Colonic mucosa (tissue), 4 donors: ENCODE measurements around the gene MAP3K19. TPM values are rescaled to one million over a fixed set of nuclear protein-coding genes. Genes with fewer than 3 reads are reported as not detected.

Source experiments
- DNase-seq: peaks from one replicate; pipeline ENCODE4 v3.0.0-alpha.2; 2020
- H3K27ac ChIP-seq: fragments of 200-600 bp; one replicate; pipeline ENCODE4 v1.8.0; 2021
- H3K27me3 ChIP-seq: fragments of 200-600 bp; one replicate; pipeline ENCODE4 v1.8.0; 2021
- H3K36me3 ChIP-seq: fragments of 200-600 bp; one replicate; pipeline ENCODE4 v1.8.0; 2021
- H3K4me1 ChIP-seq: fragments of 200-600 bp; one replicate; pipeline ENCODE4 v1.8.0; 2021; ENCODE audit warnings: mild to moderate bottlenecking
- H3K4me3 ChIP-seq: fragments of 200-600 bp; one replicate; pipeline ENCODE4 v1.8.0; 2021
- H3K9ac ChIP-seq, 2 donors: one replicate each; pipeline ENCODE4 v1.7.0; 2013; ENCODE audit warnings: control low read depth in 2 of 2, low read depth in 2 of 2, low read length in 2 of 2
- H3K9me3 ChIP-seq: fragments of 200-600 bp; one replicate; pipeline ENCODE4 v1.8.0; 2021
- intact Hi-C: fragments of 100-400 bp; cut with DNase I; formaldehyde crosslinking; loops from one replicate; pipeline ENCODE4 v1.14.1; 2022
- total RNA-seq, 2 donors: library from RNA; stranded (reverse); fragmentation: NEBNext Ultra II Directional in 1 of 2; extraction: Animal tissue kit (Norgen Biotek cat#: 25700) in 1 of 2; gene quantifications; one replicate each; pipeline ENCODE4 v1.2.1, GENCODE V29; 2021
- TF ChIP-seq, protein P1 (sequence below): fragments of 200-600 bp; IDR thresholded peaks from one replicate; pipeline ENCODE4 v1.8.0; 2022; ENCODE audit warnings: antibody characterized with exemption, mild to moderate bottlenecking
- donor health status: healthy.
- donor health status: DM: no; HTN: no; CAD: no.
- donor health status: DM: no; HTN: no; CAD: no.

MAP3K19 gene
- total RNA-seq, 2 donors from 2014 or later = not detected

DNA sequence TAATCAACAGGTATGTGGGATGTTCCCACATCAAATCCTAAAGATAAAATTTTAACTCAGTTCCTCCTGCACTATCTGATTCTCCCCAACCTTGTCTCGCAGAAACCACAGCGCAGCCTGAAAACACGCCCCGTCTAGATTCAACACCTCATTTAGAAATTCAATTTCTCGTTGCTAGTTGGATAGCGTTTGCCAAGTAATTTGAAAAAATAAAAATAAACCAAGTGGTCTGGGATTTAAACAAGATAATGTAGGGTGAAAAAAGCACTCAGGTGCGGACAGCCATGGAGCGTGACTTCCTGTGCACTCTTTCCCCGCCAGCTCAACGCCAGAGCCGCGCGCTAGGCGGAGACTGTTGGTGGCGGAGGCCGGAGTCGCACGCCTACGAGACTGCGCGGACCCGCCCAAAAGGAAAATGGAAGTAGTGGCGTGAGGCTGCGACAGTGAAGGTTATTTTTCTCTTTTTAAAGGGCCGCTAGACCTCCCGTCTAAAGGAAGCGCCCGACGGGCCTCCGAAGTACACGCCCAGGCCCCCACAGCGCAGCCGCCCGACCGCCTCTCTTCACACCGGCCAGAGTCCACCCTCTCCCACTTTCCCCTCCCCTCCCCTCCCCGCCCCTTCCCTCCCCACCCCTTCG is 129.2 kb downstream of the MAP3K19 start:
- Histone ChIP-seq H3K4me1 (peaks cover 5% of the 10 kb centered on the region), H3K9me3 (no peaks in the 10 kb centered on the region), H3K36me3 (no peaks in the 10 kb centered on the region), H3K27me3 (no peaks in the 10 kb centered on the region), H3K9ac (peak overlapping the region; percentile 61 to 81), H3K4me3 (peak overlapping the region; percentile 89), H3K27ac (peak overlapping the region; percentile 97)
- no peak for DNase-seq
- intact Hi-C loops = loop anchor here (10.0 kb wide), 1 partner anchor 463 kb away; no protein-coding TSS in a partner anchor
- TF ChIP-seq, protein P1, sequence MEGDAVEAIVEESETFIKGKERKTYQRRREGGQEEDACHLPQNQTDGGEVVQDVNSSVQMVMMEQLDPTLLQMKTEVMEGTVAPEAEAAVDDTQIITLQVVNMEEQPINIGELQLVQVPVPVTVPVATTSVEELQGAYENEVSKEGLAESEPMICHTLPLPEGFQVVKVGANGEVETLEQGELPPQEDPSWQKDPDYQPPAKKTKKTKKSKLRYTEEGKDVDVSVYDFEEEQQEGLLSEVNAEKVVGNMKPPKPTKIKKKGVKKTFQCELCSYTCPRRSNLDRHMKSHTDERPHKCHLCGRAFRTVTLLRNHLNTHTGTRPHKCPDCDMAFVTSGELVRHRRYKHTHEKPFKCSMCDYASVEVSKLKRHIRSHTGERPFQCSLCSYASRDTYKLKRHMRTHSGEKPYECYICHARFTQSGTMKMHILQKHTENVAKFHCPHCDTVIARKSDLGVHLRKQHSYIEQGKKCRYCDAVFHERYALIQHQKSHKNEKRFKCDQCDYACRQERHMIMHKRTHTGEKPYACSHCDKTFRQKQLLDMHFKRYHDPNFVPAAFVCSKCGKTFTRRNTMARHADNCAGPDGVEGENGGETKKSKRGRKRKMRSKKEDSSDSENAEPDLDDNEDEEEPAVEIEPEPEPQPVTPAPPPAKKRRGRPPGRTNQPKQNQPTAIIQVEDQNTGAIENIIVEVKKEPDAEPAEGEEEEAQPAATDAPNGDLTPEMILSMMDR = no peak

GRCh38 chr2:134917360-134917865 is 129.8 kb downstream of the MAP3K19 start:
- peak overlapping the region; percentile 89 for H3K4me3 ChIP-seq
- H3K9me3 ChIP-seq = no peaks in the 10 kb centered on the region
- TF ChIP-seq, protein P1 = no peak
- intact Hi-C loops = loop anchor here (10.0 kb wide), 1 partner anchor 463 kb away; no protein-coding TSS in a partner anchor
- H3K27me3 ChIP-seq = no peaks in the 10 kb centered on the region
- H3K27ac ChIP-seq = peak overlapping the region; percentile 97
- DNase-seq = peak; percentile 26
- H3K9ac ChIP-seq = peak overlapping the region; percentile 61 to 81
- peaks cover 5% of the 10 kb centered on the region for H3K4me1 ChIP-seq
- no peaks in the 10 kb centered on the region for H3K36me3 ChIP-seq

Other genes starting within 250 kb of the MAP3K19 start
- not detected for gene ACMSD, start 208.8 kb downstream of the MAP3K19 start, total RNA-seq
- gene CCNT2, start 128.6 kb downstream of the MAP3K19 start, total RNA-seq = 10 to 100 TPM; 26.3 to 38.7 TPM
- 10 to 100 TPM; 34.3 to 47.9 TPM for gene RAB3GAP1, start 4.8 kb upstream of the MAP3K19 start, total RNA-seq